Keratinocyte (primary cell): ENCODE measurements around the gene RNF212.

Experiments used
- CTCF ChIP-seq, 3 experiments: IDR thresholded peaks in 1 of 3; conservative IDR thresholded peaks in 1 of 3; optimal IDR thresholded peaks in 1 of 3; 2 replicates in 2 of 3; 3 replicates in 1 of 3; pipeline versions ENCODE3 to v1.5.1; 2011; ENCODE audit warnings: low read length in 3 of 3, mild to moderate bottlenecking in 3 of 3, moderate library complexity in 2 of 3, control low read depth in 1 of 3, inconsistent platforms in 1 of 3; ENCODE audit not compliant: insufficient read depth in 2 of 3; ENCODE audit errors: extremely low read depth in 1 of 3
- EZH2 ChIP-seq: IDR thresholded peaks from one replicate; pipeline ENCODE4 v1.6.1; 2012; ENCODE audit warnings: inconsistent platforms, mild to moderate bottlenecking, low read length, moderate library complexity

- TF ChIP-seq CTCF (optimal IDR thresholded peaks at IDR 0.05 in 1 of 3, IDR thresholded peaks at IDR 0.05 in 1 of 3, conservative IDR thresholded peaks at IDR 0.05 in 1 of 3; ENCODE audit: extremely low read depth in 1 of 3, insufficient read depth in 2 of 3, low read length in 3 of 3) (no peak), EZH2 (no peak)
Measured at GRCh38 chr4:1045595-1046201, 67.7 kb downstream of the RNF212 start.
